Activated T-helper 2 cell treated with anti-CD3 and anti-CD28 coated beads, Interferon-gamma antibody, Interleukin-2, Interleukin-4, amounts not matched to agents 10 μg/mL and 5 μg/mL and 100 μg/mL, durations not matched to agents 14 hours and 24 hours and 36 hours (primary cell): ENCODE results near the gene VPS37C. TPM values are rescaled to one million over a fixed set of nuclear protein-coding genes. Genes with fewer than 3 reads are reported as not detected.

Source experiments
- DNase-seq: peaks from one replicate; pipeline ENCODE4 v3.0.0; 2021; ENCODE audit warnings: low spot score
- H3K27ac Mint-ChIP-seq: one replicate; pipeline ENCODE4 v1.8.0; 2021; ENCODE audit warnings: mixed read lengths
- H3K27me3 Mint-ChIP-seq: one replicate; pipeline ENCODE4 v1.8.0; 2021; ENCODE audit warnings: low read depth, mixed read lengths
- H3K36me3 Mint-ChIP-seq: one replicate; pipeline ENCODE4 v1.8.0; 2021; ENCODE audit warnings: low read depth, mixed read lengths
- H3K4me1 Mint-ChIP-seq: one replicate; pipeline ENCODE4 v1.8.0; 2021; ENCODE audit warnings: low read depth, mixed read lengths
- H3K4me3 Mint-ChIP-seq: one replicate; pipeline ENCODE4 v1.8.0; 2021; ENCODE audit warnings: low read depth, mild to moderate bottlenecking, moderate library complexity, mixed read lengths
- H3K9me3 Mint-ChIP-seq: one replicate; pipeline ENCODE4 v1.8.0; 2021; ENCODE audit warnings: mixed read lengths
- intact Hi-C: fragments of 100-400 bp; cut with micrococcal nuclease; formaldehyde crosslinking; loops from one replicate; pipeline ENCODE4 v1.15.1; 2023
- total RNA-seq: library from RNA; stranded (reverse); gene quantifications from 2 replicates; pipeline ENCODE4 v1.2.3, GENCODE V29; 2022

VPS37C gene
- total RNA-seq, 1 donor from 2014 or later = 12.5 TPM

GRCh38 chr11:61114913-61115312 lies 46.3 kb downstream of the VPS37C start:
- peaks cover 5% of the 10 kb centered on the region for H3K9me3 Mint-ChIP-seq
- no peaks in the 10 kb centered on the region for H3K27me3 Mint-ChIP-seq
- peaks cover 93% of the 10 kb centered on the region for H3K36me3 Mint-ChIP-seq
- peak overlapping the region; percentile 28 for H3K4me3 Mint-ChIP-seq
- intact Hi-C loops = loop anchor here (2.0 to 5.0 kb wide), 2 partner anchors 14 to 203 kb away; partner anchors contain the start of gene TMEM109
- H3K27ac Mint-ChIP-seq = peak overlapping the region; percentile 95
- peaks cover 85% of the 10 kb centered on the region for H3K4me1 Mint-ChIP-seq
- no peak for DNase-seq

DNA sequence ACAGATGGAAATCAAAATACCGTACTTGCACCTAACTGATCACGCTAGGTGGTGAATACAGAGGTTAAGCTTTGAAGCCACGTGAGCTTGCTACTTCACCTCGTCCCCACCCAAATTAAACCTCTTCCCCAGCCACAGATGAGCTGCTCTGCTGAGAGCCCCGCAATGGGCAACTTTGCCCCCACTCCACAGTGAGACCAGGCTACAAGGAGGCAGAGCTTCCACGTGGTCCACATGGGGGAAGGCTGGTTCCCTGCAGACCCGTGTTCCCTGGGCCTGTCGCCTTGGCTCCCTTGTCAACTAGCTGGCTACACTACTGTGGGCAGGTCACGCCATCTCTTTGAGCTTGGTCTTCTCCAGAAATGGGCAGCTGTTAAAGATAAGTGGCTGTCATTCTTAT lies 48.0 kb downstream of the VPS37C start:
- peak overlapping the region; percentile 91 for H3K27ac Mint-ChIP-seq
- H3K4me3 Mint-ChIP-seq = peak overlapping the region; percentile 57
- H3K27me3 Mint-ChIP-seq = no peaks in the 10 kb centered on the region
- H3K4me1 Mint-ChIP-seq = peaks cover 86% of the 10 kb centered on the region
- H3K36me3 Mint-ChIP-seq = peaks cover 94% of the 10 kb centered on the region
- no peak for DNase-seq
- intact Hi-C loops = loop anchor here (2.0 to 5.0 kb wide), 2 partner anchors 126 to 201 kb away; partner anchors contain the start of gene TMEM109
- peaks cover 5% of the 10 kb centered on the region for H3K9me3 Mint-ChIP-seq

DNA sequence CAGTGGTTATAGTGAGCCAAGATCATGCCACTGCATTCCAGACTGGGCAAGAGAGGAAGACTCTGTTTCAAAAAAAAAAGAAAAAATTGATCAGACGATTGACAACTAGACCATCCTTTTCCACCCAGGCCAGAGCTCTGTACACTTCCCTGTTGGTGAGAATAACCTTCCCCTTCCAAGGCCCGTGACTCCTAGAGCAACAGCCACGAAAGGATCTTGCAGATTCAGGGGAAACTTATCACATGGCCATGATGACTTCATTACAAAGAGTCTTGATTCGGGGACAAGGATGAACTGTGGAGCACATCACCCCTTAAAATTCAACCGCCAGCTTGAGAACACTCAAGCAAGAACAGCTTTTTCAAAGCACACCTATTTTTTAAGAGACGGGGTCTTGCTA lies 48.7 kb downstream of the VPS37C start:
- Mint-ChIP-seq H3K27ac (peak overlapping the region; percentile 91), H3K4me3 (peak overlapping the region; percentile 80)

GRCh38 chr11:61111786-61112517 lies 49.3 kb downstream of the VPS37C start:
- Mint-ChIP-seq H3K36me3 (peaks cover 97% of the 10 kb centered on the region), H3K27ac (peak overlapping the region; percentile 91), H3K9me3 (peaks cover 5% of the 10 kb centered on the region), H3K27me3 (no peaks in the 10 kb centered on the region), H3K4me1 (peaks cover 94% of the 10 kb centered on the region), H3K4me3 (peak overlapping the region; percentile 80)
- intact Hi-C loops = loop anchor here (1.0 to 5.0 kb wide), 6 partner anchors 21 to 200 kb away; partner anchors contain the start of genes TMEM109 and VPS37C
- DNase-seq = peak; percentile 73

More for the DNA sequence above, 48.7 kb downstream of the VPS37C start:
- Mint-ChIP-seq H3K9me3 (peaks cover 5% of the 10 kb centered on the region), H3K36me3 (peaks cover 94% of the 10 kb centered on the region), H3K4me1 (peaks cover 91% of the 10 kb centered on the region), H3K27me3 (no peaks in the 10 kb centered on the region)
- no peak for DNase-seq
- intact Hi-C loops = loop anchor here (2.0 to 5.0 kb wide), 2 partner anchors 126 to 200 kb away; partner anchors contain the start of gene TMEM109

DNA sequence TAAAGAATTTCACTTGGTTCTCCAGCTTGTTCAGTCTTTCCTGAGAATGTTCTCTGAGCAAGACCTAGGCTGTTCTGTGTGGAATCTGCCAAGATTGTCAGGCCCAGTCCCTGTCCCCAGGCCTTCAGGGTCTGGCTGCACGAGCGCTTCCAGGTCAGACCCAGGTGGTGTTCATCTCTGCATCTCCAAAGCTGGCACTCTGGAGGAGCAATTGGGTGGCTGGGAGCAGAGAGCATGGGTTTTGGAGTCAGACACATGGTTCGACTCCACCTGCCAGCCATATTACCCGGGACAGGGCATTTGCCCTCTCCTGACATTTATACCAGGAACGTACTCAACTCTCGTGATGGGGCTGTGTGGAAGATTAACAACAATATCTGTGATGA lies 50.2 kb downstream of the VPS37C start:
- no peak for DNase-seq
- Mint-ChIP-seq H3K36me3 (peaks cover 97% of the 10 kb centered on the region), H3K4me3 (peak overlapping the region; percentile 80), H3K9me3 (no peaks in the 10 kb centered on the region), H3K27ac (peak overlapping the region; percentile 91), H3K27me3 (no peaks in the 10 kb centered on the region), H3K4me1 (peaks cover 93% of the 10 kb centered on the region)
- intact Hi-C loops = loop anchor here (1.0 to 5.0 kb wide), 5 partner anchors 20 to 199 kb away; partner anchors contain the start of genes TMEM109 and VPS37C

- Mint-ChIP-seq H3K27me3 (no peaks in the 10 kb centered on the region), H3K4me3 (peak overlapping the region; percentile 53), H3K36me3 (peaks cover 97% of the 10 kb centered on the region), H3K4me1 (peaks cover 90% of the 10 kb centered on the region), H3K27ac (peak overlapping the region; percentile 91), H3K9me3 (no peaks in the 10 kb centered on the region)
- intact Hi-C loops = loop anchor here (1.0 to 5.0 kb wide), 5 partner anchors 19 to 198 kb away; partner anchors contain the start of genes TMEM109 and VPS37C
- no peak for DNase-seq
Measured at GRCh38 chr11:61110255-61111049, 50.8 kb downstream of the VPS37C start.

DNA sequence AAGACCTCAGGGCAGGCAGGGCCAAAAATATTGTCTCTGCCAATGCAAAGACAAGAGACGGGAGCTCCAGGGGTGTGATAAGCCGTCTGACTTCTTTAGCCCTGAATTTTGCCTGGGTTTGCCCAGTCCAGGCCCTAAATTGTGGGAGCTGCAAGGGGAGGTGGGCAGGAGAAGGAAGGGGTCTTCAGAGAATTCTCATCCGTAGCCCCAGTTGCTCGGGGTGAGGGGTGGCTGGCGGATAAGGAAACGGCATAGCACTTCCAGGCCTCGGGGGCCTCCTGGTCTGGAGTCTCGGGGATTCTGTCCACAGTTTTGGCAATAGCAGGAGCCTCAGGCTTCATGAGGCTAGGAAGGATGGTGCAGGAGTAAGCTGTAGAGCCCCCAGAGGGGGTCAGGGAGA lies 51.6 kb downstream of the VPS37C start:
- Mint-ChIP-seq H3K27me3 (no peaks in the 10 kb centered on the region), H3K27ac (peak overlapping the region; percentile 91), H3K4me3 (peak overlapping the region; percentile 56), H3K36me3 (peaks cover 95% of the 10 kb centered on the region), H3K4me1 (peaks cover 88% of the 10 kb centered on the region), H3K9me3 (no peaks in the 10 kb centered on the region)
- intact Hi-C loops = loop anchor here (2.0 to 5.0 kb wide), 3 partner anchors 27 to 197 kb away; partner anchors contain the start of genes TMEM109 and VPS37C
- DNase-seq = no peak

DNA sequence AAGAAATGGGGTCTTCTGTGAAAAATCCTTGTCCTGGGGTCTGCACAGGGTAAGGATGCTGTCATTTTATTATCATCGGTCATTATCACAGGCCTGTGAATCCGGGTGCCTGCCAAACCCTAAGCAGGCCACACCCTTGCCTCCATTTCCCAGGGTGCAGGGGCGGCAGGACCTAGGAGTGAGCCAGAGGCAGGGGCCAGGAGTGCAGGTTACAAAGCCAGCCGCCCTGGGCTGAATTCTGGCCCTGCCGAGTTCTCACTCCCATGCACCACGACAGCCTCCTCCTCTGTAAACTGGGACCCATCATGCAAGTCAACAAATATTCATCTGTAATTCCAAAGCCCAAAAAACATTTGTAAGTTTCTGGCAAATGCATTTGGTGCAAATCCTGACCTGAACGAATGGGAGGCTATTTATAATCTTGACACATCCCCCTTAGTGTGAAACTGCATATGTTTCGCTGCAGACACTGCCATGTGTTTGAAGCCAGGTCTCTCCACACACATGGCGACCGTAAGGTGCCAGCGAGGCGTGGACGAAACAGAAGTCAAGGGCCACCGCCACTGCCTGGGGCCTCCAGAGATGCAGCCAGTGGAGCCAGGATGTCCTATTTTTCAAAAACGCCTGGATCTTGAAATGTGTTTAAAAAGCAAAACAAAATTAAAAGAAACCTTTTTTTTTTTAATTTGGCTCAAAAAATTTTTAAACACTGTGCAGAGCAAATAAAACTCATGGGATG lies 52.2 kb downstream of the VPS37C start:
- intact Hi-C loops = no loop called here
- no peak for DNase-seq
- no peaks in the 10 kb centered on the region for H3K27me3 Mint-ChIP-seq
- peaks cover 96% of the 10 kb centered on the region for H3K36me3 Mint-ChIP-seq
- H3K9me3 Mint-ChIP-seq = no peaks in the 10 kb centered on the region
- H3K27ac Mint-ChIP-seq = peak overlapping the region; percentile 91
- H3K4me3 Mint-ChIP-seq = peak overlapping the region; percentile 56
- peaks cover 82% of the 10 kb centered on the region for H3K4me1 Mint-ChIP-seq

DNA sequence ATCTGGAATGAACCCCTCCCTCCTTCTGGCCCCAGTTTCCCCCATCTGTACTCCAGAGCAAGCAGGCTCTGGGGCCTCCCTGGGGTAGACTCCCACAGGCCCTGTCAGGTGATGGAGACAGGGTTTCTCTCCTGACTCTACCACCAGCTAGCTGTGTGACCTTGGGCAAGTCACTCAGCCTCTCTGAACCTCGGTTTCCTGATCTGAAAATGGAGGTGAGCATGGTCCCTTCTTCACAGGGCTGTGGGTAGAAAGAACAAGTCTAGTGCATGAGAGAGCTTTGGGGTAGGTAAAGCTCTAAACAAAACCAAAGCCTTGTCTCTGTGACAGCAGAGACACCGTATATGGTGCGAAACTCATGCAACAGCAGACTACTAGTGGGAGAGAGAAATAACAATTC lies 53.3 kb downstream of the VPS37C start:
- DNase-seq = no peak
- Mint-ChIP-seq H3K27ac (peak overlapping the region; percentile 91), H3K27me3 (no peaks in the 10 kb centered on the region), H3K4me3 (no peak overlapping the region), H3K36me3 (peaks cover 96% of the 10 kb centered on the region), H3K9me3 (no peaks in the 10 kb centered on the region), H3K4me1 (peaks cover 80% of the 10 kb centered on the region)
- intact Hi-C loops = no loop called here

DNA sequence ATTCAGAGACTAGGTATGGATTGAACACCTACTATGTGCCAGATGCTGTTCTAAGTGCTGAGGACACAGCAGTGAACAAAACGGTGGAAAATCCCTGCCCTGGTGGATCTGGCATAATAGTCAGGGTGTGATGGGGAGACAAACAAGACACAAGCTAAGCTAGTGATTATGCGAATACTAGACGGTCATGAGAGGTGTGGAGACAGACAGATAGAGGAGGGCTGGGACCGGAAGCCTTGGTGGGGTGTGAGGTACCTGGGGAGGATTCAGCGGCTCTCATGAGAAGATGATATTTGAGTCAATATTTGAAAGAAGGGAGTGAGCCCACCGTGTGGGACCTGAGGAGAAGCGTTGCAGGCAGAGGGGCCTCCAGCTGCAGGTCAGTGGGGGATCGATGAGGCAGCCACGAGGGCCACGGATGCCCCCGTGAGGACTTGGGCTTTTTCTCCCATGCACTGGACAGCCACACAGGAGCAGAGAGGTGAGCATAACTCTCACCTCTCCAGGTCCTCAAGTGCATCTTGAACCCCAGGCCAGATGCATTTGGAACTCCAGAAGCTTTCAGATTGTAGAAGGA lies 54.2 kb downstream of the VPS37C start:
- Mint-ChIP-seq H3K4me3 (no peak overlapping the region), H3K27ac (peak overlapping the region; percentile 91), H3K36me3 (peaks cover 94% of the 10 kb centered on the region), H3K27me3 (no peaks in the 10 kb centered on the region), H3K4me1 (peaks cover 72% of the 10 kb centered on the region), H3K9me3 (no peaks in the 10 kb centered on the region)
- intact Hi-C loops = no loop called here
- no peak for DNase-seq

DNA sequence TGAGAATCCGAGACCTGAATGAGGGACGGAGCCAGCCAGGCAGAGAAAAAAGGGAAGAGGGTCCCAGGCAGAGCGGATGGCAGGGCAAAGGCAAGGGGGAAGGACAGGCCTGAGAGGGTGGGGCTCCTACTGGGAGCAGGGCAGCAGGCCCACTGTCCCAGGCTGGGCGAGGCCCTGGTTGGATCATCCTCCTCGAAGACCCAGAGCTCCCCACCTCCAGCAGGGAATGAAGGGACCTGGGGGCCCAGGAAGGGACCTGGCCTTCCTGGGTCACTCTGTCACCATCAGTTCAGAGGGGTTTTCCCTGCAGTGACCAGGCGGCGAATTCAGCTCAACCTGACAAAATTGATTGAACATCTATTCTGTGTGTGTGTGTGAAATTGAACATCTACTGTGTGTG lies 54.9 kb downstream of the VPS37C start:
- no peaks in the 10 kb centered on the region for H3K27me3 Mint-ChIP-seq
- no peak for DNase-seq
- H3K27ac Mint-ChIP-seq = peak overlapping the region; percentile 91
- no peak overlapping the region for H3K4me3 Mint-ChIP-seq
- peaks cover 87% of the 10 kb centered on the region for H3K36me3 Mint-ChIP-seq
- peaks cover 65% of the 10 kb centered on the region for H3K4me1 Mint-ChIP-seq
- no peaks in the 10 kb centered on the region for H3K9me3 Mint-ChIP-seq
- intact Hi-C loops = no loop called here

- Mint-ChIP-seq H3K27me3 (no peaks in the 10 kb centered on the region), H3K27ac (peak overlapping the region; percentile 61), H3K36me3 (peaks cover 75% of the 10 kb centered on the region), H3K9me3 (no peaks in the 10 kb centered on the region), H3K4me1 (peaks cover 51% of the 10 kb centered on the region), H3K4me3 (no peak overlapping the region)
- no peak for DNase-seq
- intact Hi-C loops = no loop called here
Measured at GRCh38 chr11:61104963-61105362, 56.3 kb downstream of the VPS37C start.
